GM13976 (cell line): ENCODE data around the gene PDGFC.

Experiments
- DNase-seq: peaks from one replicate; pipeline ENCODE4 v3.0.0; 2012; ENCODE audit warnings: low spot score
- in situ Hi-C: fragments of 300-500 bp; cut with MboI; formaldehyde crosslinking; loops from one replicate; pipeline ENCODE4 v1.12.0; 2022; ENCODE audit warnings: low sequenced_read_pairs, mixed read lengths, inconsistent platforms; ENCODE audit not compliant: unreplicated experiment
- TF ChIP-seq, protein P1 (sequence below): IDR thresholded peaks from 2 replicates; pipeline ENCODE4 v1.5.1; 2012; ENCODE audit warnings: borderline replicate concordance, mild to moderate bottlenecking; ENCODE audit not compliant: insufficient read depth; ENCODE audit errors: extremely low read depth, missing control alignments, control extremely low read depth

Gene PDGFC

GRCh38 chr4:156924774-156925315, 46.8 kb downstream of the PDGFC start:
- DNase-seq: no peak
- TF ChIP-seq, protein P1, sequence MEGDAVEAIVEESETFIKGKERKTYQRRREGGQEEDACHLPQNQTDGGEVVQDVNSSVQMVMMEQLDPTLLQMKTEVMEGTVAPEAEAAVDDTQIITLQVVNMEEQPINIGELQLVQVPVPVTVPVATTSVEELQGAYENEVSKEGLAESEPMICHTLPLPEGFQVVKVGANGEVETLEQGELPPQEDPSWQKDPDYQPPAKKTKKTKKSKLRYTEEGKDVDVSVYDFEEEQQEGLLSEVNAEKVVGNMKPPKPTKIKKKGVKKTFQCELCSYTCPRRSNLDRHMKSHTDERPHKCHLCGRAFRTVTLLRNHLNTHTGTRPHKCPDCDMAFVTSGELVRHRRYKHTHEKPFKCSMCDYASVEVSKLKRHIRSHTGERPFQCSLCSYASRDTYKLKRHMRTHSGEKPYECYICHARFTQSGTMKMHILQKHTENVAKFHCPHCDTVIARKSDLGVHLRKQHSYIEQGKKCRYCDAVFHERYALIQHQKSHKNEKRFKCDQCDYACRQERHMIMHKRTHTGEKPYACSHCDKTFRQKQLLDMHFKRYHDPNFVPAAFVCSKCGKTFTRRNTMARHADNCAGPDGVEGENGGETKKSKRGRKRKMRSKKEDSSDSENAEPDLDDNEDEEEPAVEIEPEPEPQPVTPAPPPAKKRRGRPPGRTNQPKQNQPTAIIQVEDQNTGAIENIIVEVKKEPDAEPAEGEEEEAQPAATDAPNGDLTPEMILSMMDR: no peak
- in situ Hi-C loops: no loop called here

- in situ Hi-C loops: no loop called here
- DNase-seq: no peak
- TF ChIP-seq, protein P1: no peak
Observed at GRCh38 chr4:156923525-156923924, 48.1 kb downstream of the PDGFC start.

GRCh38 chr4:156915221-156915620, 56.4 kb downstream of the PDGFC start:
- DNase-seq: no peak
- in situ Hi-C loops: no loop called here
- TF ChIP-seq, protein P1: no peak

DNA sequence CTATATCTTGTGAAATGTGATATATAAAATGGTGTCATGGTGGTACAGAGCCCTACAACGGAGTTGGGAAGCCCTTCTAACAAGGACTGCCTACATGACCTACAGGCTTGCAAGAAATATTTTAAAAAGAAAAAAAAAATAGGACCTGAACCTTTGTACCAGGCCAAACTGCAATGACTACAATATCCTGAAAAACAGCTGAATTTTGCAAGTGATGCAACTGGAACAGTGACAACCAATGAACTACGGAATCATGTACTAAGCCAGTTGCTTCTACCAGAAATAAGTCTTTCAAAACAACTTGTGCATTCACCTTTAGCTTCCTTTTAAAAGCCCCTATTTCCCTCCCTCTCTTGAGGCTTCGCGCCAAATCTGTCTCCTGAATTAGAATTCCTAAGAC, 58.4 kb downstream of the PDGFC start:
- TF ChIP-seq, protein P1: no peak
- no peak for DNase-seq
- in situ Hi-C loops: no loop called here

DNA sequence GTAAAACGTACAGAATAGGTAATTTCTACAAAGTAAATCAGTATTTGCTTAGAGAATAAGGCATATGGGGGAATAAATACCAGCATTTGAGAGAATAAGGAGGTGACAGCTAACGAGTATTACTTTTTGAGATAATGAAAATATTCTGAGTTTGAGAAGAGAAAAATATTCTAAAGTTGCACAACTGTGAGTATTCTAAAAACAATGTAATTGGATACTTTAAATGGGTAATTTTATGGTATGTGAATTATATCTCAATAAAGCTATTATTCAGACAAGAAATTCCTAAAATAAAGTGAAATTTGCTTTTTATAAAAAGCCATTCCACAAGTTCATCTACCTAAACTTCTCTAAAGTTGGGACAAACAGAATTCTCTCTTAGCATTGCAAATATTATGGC, 62.6 kb downstream of the PDGFC start:
- DNase-seq: no peak
- TF ChIP-seq, protein P1: no peak
- in situ Hi-C loops: no loop called here

DNA sequence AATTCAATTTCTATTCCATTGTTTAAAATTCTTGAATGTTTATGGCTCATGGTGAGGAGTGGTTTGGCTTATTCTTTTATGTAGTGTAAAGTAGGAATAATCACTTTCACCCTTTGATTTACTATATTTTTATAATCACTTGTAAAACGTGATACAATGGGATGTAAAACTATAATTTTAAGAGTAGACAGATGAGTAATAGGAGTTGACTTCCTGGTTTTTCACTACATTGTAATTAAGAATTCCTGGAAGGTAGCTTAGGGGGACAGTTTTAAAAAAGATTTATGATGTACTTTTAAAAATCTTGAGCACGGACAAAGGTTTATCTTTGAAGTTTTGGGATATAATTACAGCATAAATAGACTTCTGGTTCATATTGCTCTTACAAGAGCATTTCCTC, 65.3 kb downstream of the PDGFC start:
- DNase-seq: no peak
- in situ Hi-C loops: no loop called here
- TF ChIP-seq, protein P1: no peak
